H1 (cell line): ENCODE results near the gene POLA1. TPM values are rescaled to one million over a fixed set of nuclear protein-coding genes. Genes with fewer than 3 reads are reported as not detected.

Experiments used
- CTCF ChIA-PET: fragments of 300-600 bp; sonication (Branson Sonifier 250); formaldehyde crosslinking; loops from one replicate; lab custom pipeline; 2021; ENCODE audit not compliant: partially characterized antibody; lab: Charles Lee
- POLR2A ChIA-PET: fragments of 300-600 bp; sonication (Branson Sonifier 250); formaldehyde crosslinking; loops from one replicate; lab custom pipeline; 2021; ENCODE audit warnings: inconsistent platforms; ENCODE audit not compliant: partially characterized antibody; lab: Charles Lee
- DNase-seq, 2 experiments: peaks; one replicate each; pipeline versions ENCODE4 v3.0.0 to v3.0.0-alpha.2; 2010 to 2022; ENCODE audit warnings: low spot score in 2 of 2, low read depth in 1 of 2, mixed read lengths in 1 of 2
- FAIRE-seq: peaks from 2 replicates; lab custom pipeline; 2011; peaks lifted over from hg19 to GRCh38; lab: Jason Lieb, UNC
- H2AFZ ChIP-seq: 2 replicates; pipeline ENCODE4 v1.8.1; 2012; ENCODE audit warnings: low read length, inconsistent platforms
- H2AK5ac ChIP-seq: 2 replicates; pipeline ENCODE4 v1.6.1; 2013; ENCODE audit warnings: low read depth, low read length
- H2BK120ac ChIP-seq: replicated peaks from 2 replicates; pipeline ENCODE3; 2013; ENCODE audit warnings: low read depth, low read length, inconsistent platforms
- H2BK12ac ChIP-seq: 2 replicates; pipeline ENCODE4 v1.6.1; 2013; ENCODE audit warnings: low read depth, low read length
- H2BK15ac ChIP-seq: 2 replicates; pipeline ENCODE4 v1.6.1; 2013; ENCODE audit warnings: low read length
- H2BK20ac ChIP-seq: 2 replicates; pipeline ENCODE4 v1.6.1; 2013; ENCODE audit warnings: low read length
- H2BK5ac ChIP-seq: 2 replicates; pipeline ENCODE4 v1.6.1; 2013; ENCODE audit warnings: low read depth, low read length
- H3K14ac ChIP-seq: 2 replicates; pipeline ENCODE4 v1.6.1; 2013; ENCODE audit warnings: inconsistent platforms; ENCODE audit not compliant: insufficient read length
- H3K18ac ChIP-seq: 2 replicates; pipeline ENCODE4 v1.6.1; 2013; ENCODE audit warnings: low read length; ENCODE audit errors: extremely low read depth
- H3K23ac ChIP-seq: 2 replicates; pipeline ENCODE4 v1.6.1; 2013; ENCODE audit warnings: inconsistent platforms; ENCODE audit not compliant: insufficient read length
- H3K23me2 ChIP-seq: 2 replicates; pipeline ENCODE4 v1.6.1; 2013; ENCODE audit warnings: low read depth, low read length
- H3K27ac ChIP-seq: 2 replicates; pipeline ENCODE4 v1.6.1; 2011; ENCODE audit warnings: low read depth, low read length, inconsistent platforms
- H3K27me3 ChIP-seq, 4 experiments: replicated peaks in 1 of 4; 1 replicate in 1 of 4; 2 replicates in 3 of 4; pipeline versions ENCODE4 v1.6.1 to v1.8.1; 2011 to 2013; ENCODE audit warnings: low read length in 3 of 4, mild to moderate bottlenecking in 3 of 4, inconsistent platforms in 2 of 4, mixed read lengths in 2 of 4, moderate library complexity in 1 of 4; ENCODE audit not compliant: control insufficient read depth in 3 of 4, insufficient read depth in 3 of 4; ENCODE audit errors: extremely low read depth in 1 of 4
- H3K36me3 ChIP-seq, 4 experiments: 2 replicates each; pipeline versions ENCODE4 v1.6.1 to v1.8.1; 2011 to 2013; ENCODE audit warnings: mild to moderate bottlenecking in 4 of 4, low read length in 3 of 4, moderate library complexity in 2 of 4, control low read depth in 1 of 4, inconsistent platforms in 1 of 4; ENCODE audit not compliant: insufficient read depth in 4 of 4, control insufficient read depth in 2 of 4
- H3K4ac ChIP-seq: replicated peaks from 2 replicates; pipeline ENCODE3; 2013; ENCODE audit warnings: low read length, low read depth, mixed read lengths, inconsistent platforms; ENCODE audit not compliant: insufficient read length
- H3K4me1 ChIP-seq, 4 experiments: replicated peaks in 1 of 4; 1 replicate in 1 of 4; 2 replicates in 3 of 4; pipeline versions ENCODE4 v1.6.1 to v1.8.1; 2011 to 2013; ENCODE audit warnings: low read length in 3 of 4, inconsistent platforms in 2 of 4, mixed read lengths in 1 of 4; ENCODE audit not compliant: insufficient read depth in 4 of 4, control insufficient read depth in 3 of 4
- H3K4me2 ChIP-seq, 2 experiments: 2 replicates each; pipeline versions ENCODE4 v1.6.1 to v1.8.1; 2011 to 2013; ENCODE audit warnings: low read depth in 2 of 2, low read length in 2 of 2, control low read depth in 1 of 2, inconsistent platforms in 1 of 2, mild to moderate bottlenecking in 1 of 2; ENCODE audit not compliant: insufficient read depth in 1 of 2
- H3K4me3 ChIP-seq, 4 experiments: fragments of 200-600, 300-600 bp in 1 of 4; sonication (generic), shearing (Covaris generic), sonication (Bioruptor Twin) in 1 of 4; 2 replicates each; pipeline versions ENCODE4 v1.5.1 to v1.8.1; 2011 to 2016; ENCODE audit warnings: low read length in 4 of 4, low read depth in 3 of 4, control low read depth in 2 of 4, inconsistent platforms in 2 of 4, mild to moderate bottlenecking in 2 of 4, mixed read lengths in 1 of 4, moderate library complexity in 1 of 4; ENCODE audit not compliant: insufficient read depth in 2 of 4; ENCODE audit errors: extremely low read depth in 1 of 4
- H3K56ac ChIP-seq: replicated peaks from 2 replicates; pipeline ENCODE3; 2013; ENCODE audit warnings: low read depth, mild to moderate bottlenecking, mixed read lengths, low read length, inconsistent platforms; ENCODE audit not compliant: insufficient read length
- H3K79me1 ChIP-seq: 2 replicates; pipeline ENCODE4 v1.6.1; 2013; ENCODE audit warnings: low read depth, low read length, control low read depth
- H3K79me2 ChIP-seq, 2 experiments: 2 replicates each; pipeline versions ENCODE4 v1.6.1 to v1.8.1; 2012 to 2013; ENCODE audit warnings: low read length in 2 of 2, mild to moderate bottlenecking in 2 of 2, inconsistent platforms in 1 of 2; ENCODE audit not compliant: insufficient read depth in 2 of 2, control insufficient read depth in 1 of 2
- H3K9ac ChIP-seq, 4 experiments: replicated peaks in 1 of 4; 1 replicate in 1 of 4; 2 replicates in 3 of 4; pipeline versions ENCODE4 v1.6.1 to v1.8.1; 2011 to 2013; ENCODE audit warnings: low read depth in 3 of 4, low read length in 3 of 4, control low read depth in 2 of 4, mild to moderate bottlenecking in 2 of 4, moderate library complexity in 2 of 4, inconsistent platforms in 1 of 4; ENCODE audit errors: extremely low read depth in 1 of 4
- H3K9me3 ChIP-seq, 2 experiments: 2 replicates each; pipeline versions ENCODE4 v1.6.1 to v1.8.1; 2012 to 2013; ENCODE audit warnings: mild to moderate bottlenecking in 2 of 2, moderate library complexity in 2 of 2, control low read depth in 1 of 2, inconsistent platforms in 1 of 2, low read depth in 1 of 2, low read length in 1 of 2, mixed read lengths in 1 of 2; ENCODE audit not compliant: insufficient read depth in 2 of 2
- H4K20me1 ChIP-seq, 2 experiments: replicated peaks in 1 of 2; 2 replicates each; pipeline versions ENCODE3 to v1.8.1; 2011 to 2013; ENCODE audit warnings: inconsistent platforms in 2 of 2, low read length in 2 of 2, mild to moderate bottlenecking in 1 of 2; ENCODE audit not compliant: insufficient read depth in 2 of 2, control insufficient read depth in 1 of 2
- H4K5ac ChIP-seq: 2 replicates; pipeline ENCODE4 v1.6.1; 2013; ENCODE audit warnings: low read length, low read depth, mixed read lengths, inconsistent platforms; ENCODE audit not compliant: insufficient read length
- H4K8ac ChIP-seq: 2 replicates; pipeline ENCODE4 v1.8.0; 2013; ENCODE audit warnings: mild to moderate bottlenecking, moderate library complexity, low read length, inconsistent platforms; ENCODE audit not compliant: insufficient read depth; ENCODE audit errors: extremely low read depth
- H4K91ac ChIP-seq: replicated peaks from 2 replicates; pipeline ENCODE3; 2013; ENCODE audit warnings: low read length, mixed read lengths, inconsistent platforms; ENCODE audit not compliant: insufficient read length
- BRCA1 ChIP-seq: IDR thresholded peaks from 2 replicates; pipeline ENCODE4 v1.6.1; 2012; ENCODE audit warnings: low read depth, low read length, improper control_type of control experiment
- CEBPB ChIP-seq: IDR thresholded peaks from 2 replicates; pipeline ENCODE4 v1.6.1; 2012; ENCODE audit warnings: low read depth, low read length
- NRF1 ChIP-seq: IDR thresholded peaks from 2 replicates; pipeline ENCODE4 v1.6.1; 2011; ENCODE audit warnings: mild to moderate bottlenecking, low read depth, low read length, improper control_type of control experiment
- PHF8 ChIP-seq: fragments of 200-600 bp; sonication (generic); conservative IDR thresholded peaks from 2 replicates; pipeline ENCODE4 v1.7.1; 2012; ENCODE audit warnings: low read depth, mild to moderate bottlenecking, inconsistent platforms, low read length, moderate library complexity
- POLR2A ChIP-seq, 2 experiments: IDR thresholded peaks; 1 replicate in 1 of 2; 2 replicates in 1 of 2; pipeline ENCODE4 v1.6.1; 2011; ENCODE audit warnings: low read depth in 2 of 2, low read length in 2 of 2, mild to moderate bottlenecking in 2 of 2; ENCODE audit errors: control extremely low read depth in 1 of 2
- POLR2AphosphoS5 ChIP-seq: IDR thresholded peaks from 2 replicates; pipeline ENCODE4 v1.6.1; 2011; ENCODE audit warnings: low read depth, low read length
- RAD21 ChIP-seq, 2 experiments: IDR thresholded peaks in 1 of 2; conservative IDR thresholded peaks in 1 of 2; 2 replicates each; pipeline ENCODE4 v1.6.1; 2011; ENCODE audit warnings: low read depth in 2 of 2, low read length in 2 of 2, improper control_type of control experiment in 1 of 2, inconsistent platforms in 1 of 2, mild to moderate bottlenecking in 1 of 2, moderate library complexity in 1 of 2
- RFX5 ChIP-seq: IDR thresholded peaks from 2 replicates; pipeline ENCODE4 v1.6.1; 2011; ENCODE audit warnings: low read depth, low read length, improper control_type of control experiment, borderline replicate concordance
- SP1 ChIP-seq: IDR thresholded peaks from 2 replicates; pipeline ENCODE4 v1.6.1; 2011; ENCODE audit warnings: low read depth, low read length
- SUZ12 ChIP-seq: fragments of 200-600 bp; sonication (generic); IDR thresholded peaks from 2 replicates; pipeline ENCODE4 v1.6.1; 2012; ENCODE audit warnings: mild to moderate bottlenecking, inconsistent platforms, low read length, moderate library complexity, mixed read lengths
- YY1 ChIP-seq: IDR thresholded peaks from 2 replicates; pipeline ENCODE4 v1.6.1; 2011; ENCODE audit warnings: low read depth, mild to moderate bottlenecking, low read length
- WGBS, 2 experiments: shearing (Covaris generic) in 1 of 2; methylation state at CpG; one replicate each; pipeline versions ENCODE4 v1.1.6 to v1.1.7; 2013 to 2015; ENCODE audit warnings: low lambda C conversion rate in 2 of 2, mixed read lengths in 2 of 2, inconsistent platforms in 1 of 2, low coverage in 1 of 2, missing lambda C conversion rate in 1 of 2; ENCODE audit not compliant: insufficient replicate concordance in 2 of 2, insufficient coverage in 1 of 2, insufficient read length in 1 of 2; ENCODE audit errors: extremely low coverage in 1 of 2, missing lambda C conversion rate in 1 of 2; 5-methylcytosine and 5-hydroxymethylcytosine counted together
- polyA plus RNA-seq, 7 experiments: library from polyadenylated mRNA; depleted of rRNA in 3 of 7; stranded (reverse) in 5 of 7; unstranded in 2 of 7; fragments of >200 nt in 5 of 7; fragments of 200-250 nt in 2 of 7; gene quantifications; 1 replicate in 5 of 7; 2 replicates in 1 of 7; 4 replicates in 1 of 7; pipeline versions ENCODE4 v1.2.1 to v1.2.3, GENCODE V29; 2011 to 2013; ENCODE audit warnings: missing spikeins in 2 of 7, mixed read lengths in 2 of 7
- total RNA-seq: library from RNA; stranded (reverse); fragmentation: NEBNext Ultra II Directional; extraction: Animal tissue kit (Norgen Biotek cat#: 25700); gene quantifications from 2 replicates; pipeline ENCODE4 v1.2.1, GENCODE V29; 2021

POLA1 gene
- total and polyA plus RNA-seq, 2 of the 8 experiments (the other 6 are each of a cell fraction or from before 2014, with no cell fraction given) = 5.6 to 34.9 TPM

DNA sequence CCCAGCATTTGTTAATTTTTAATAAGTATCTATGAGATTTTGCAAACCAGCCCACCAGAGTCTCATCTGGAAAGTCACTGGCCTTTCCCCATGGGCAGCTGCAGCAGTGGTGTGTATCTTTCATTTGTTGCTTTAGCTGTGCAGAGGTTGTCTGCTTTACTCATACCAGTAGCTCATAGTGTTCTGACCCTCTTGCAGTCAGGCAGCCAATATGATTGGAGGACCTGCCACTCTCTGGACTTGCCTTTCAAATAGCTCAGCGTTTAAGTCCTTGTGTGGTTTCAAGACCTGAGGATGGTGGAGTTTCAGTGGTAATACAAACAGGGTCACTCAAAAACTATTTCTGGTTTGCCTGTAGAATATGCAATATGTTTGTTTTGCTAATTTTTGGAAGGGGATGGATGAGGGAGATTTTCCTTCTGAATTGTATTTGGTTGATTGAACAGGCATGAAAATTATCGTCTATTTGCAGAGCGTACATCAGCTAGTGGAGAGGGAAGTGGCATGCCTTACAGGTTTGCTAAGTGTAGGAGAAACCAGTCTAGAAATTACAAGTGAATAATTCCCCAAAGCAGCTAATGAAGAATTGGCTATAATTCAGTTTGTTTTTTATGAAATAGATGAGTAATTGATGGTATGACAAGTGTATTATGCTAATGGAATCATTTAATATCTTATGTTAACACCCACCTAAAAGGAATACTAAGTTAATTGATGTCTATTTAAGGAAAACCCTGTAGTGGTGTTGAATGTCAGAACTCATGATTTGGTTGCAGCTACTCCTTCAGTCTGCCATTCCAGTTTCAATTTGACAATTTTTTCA, 8.9 kb downstream of the POLA1 start:
- H3K4me2 ChIP-seq = no peak overlapping the region
- H3K4me1 ChIP-seq = no peaks in the 10 kb centered on the region
- no peaks in the 10 kb centered on the region for H3K27me3 ChIP-seq
- H3K23ac ChIP-seq = no peak overlapping the region
- no peak overlapping the region for H3K9ac ChIP-seq
- H4K91ac ChIP-seq = no peak overlapping the region
- H3K9me3 ChIP-seq = no peaks in the 10 kb centered on the region
- no peak overlapping the region for H2BK15ac ChIP-seq
- 97% methylated on average over 3 of the region's 3 CpGs; no CpG with 5 or more reads in 1 of the 2 experiments for WGBS, 2 experiments
- no peaks in the 10 kb centered on the region for H3K23me2 ChIP-seq
- ChIA-PET POLR2A (no interaction called here), CTCF (interaction anchor here (0.9 kb wide), 1 partner anchor 20 kb away, joined by 3 read pairs; no protein-coding TSS in a partner anchor)
- no peak overlapping the region for H3K4ac ChIP-seq
- DNase-seq (no peak), FAIRE-seq (no peak)
- no peak overlapping the region for H2AFZ ChIP-seq
- H4K20me1 ChIP-seq = no peaks in the 10 kb centered on the region
- no peak overlapping the region for H3K18ac ChIP-seq
- H3K36me3 ChIP-seq = peaks cover 0 to 52% (median 22%) of the 10 kb centered on the region in 4 experiments
- H3K14ac ChIP-seq = no peak overlapping the region
- H2BK120ac ChIP-seq = no peak overlapping the region
- no peak overlapping the region for H2BK20ac ChIP-seq
- TF ChIP-seq SP1 = no peak
- TF ChIP-seq SUZ12 = no peak
- TF ChIP-seq RAD21 (IDR thresholded peaks at IDR 0.05 in 1 of 2, conservative IDR thresholded peaks at IDR 0.05 in 1 of 2; ENCODE audit: low read depth in 2 of 2, low read length in 2 of 2) = no peak
- no peak for TF ChIP-seq NRF1
- TF ChIP-seq POLR2AphosphoS5 = no peak
- TF ChIP-seq CEBPB = no peak
- no peak for TF ChIP-seq RFX5
- no peak for TF ChIP-seq YY1
- TF ChIP-seq PHF8 = no peak
- no peak for TF ChIP-seq BRCA1
- TF ChIP-seq POLR2A (IDR thresholded peaks at IDR 0.05; ENCODE audit: control extremely low read depth in 1 of 2, low read depth in 2 of 2, low read length in 2 of 2) = no peak
- H3K56ac ChIP-seq = no peak overlapping the region
- no peak overlapping the region for H2AK5ac ChIP-seq
- H4K8ac ChIP-seq = no peak overlapping the region
- no peaks in the 10 kb centered on the region for H3K79me1 ChIP-seq
- peaks cover 0 to 13% of the 10 kb centered on the region in 2 experiments; a peak in 2 of 4 replicates for H3K79me2 ChIP-seq
- H3K27ac ChIP-seq = no peak overlapping the region
- no peak overlapping the region for H2BK12ac ChIP-seq
- no peak overlapping the region for H4K5ac ChIP-seq
- no peak overlapping the region for H2BK5ac ChIP-seq
- H3K4me3 ChIP-seq = no peak overlapping the region
